GM13977 (cell line): ENCODE measurements around the gene VPS18.

ENCODE experiments used
- DNase-seq: peaks from one replicate; pipeline ENCODE4 v3.0.0; 2012; ENCODE audit warnings: low spot score
- CTCF ChIP-seq: IDR thresholded peaks from 2 replicates; pipeline ENCODE4 v1.5.1; 2012; ENCODE audit warnings: mild to moderate bottlenecking, control low read depth; ENCODE audit not compliant: insufficient read depth; ENCODE audit errors: extremely low read depth, missing control alignments
- in situ Hi-C: fragments of 300-500 bp; cut with MboI; formaldehyde crosslinking; loops from one replicate; pipeline ENCODE4 v1.12.0; 2022; ENCODE audit warnings: low sequenced_read_pairs, low pct_unique_long_range_greater_than_20kb, mixed read lengths, inconsistent platforms; ENCODE audit not compliant: unreplicated experiment

VPS18 gene

DNA sequence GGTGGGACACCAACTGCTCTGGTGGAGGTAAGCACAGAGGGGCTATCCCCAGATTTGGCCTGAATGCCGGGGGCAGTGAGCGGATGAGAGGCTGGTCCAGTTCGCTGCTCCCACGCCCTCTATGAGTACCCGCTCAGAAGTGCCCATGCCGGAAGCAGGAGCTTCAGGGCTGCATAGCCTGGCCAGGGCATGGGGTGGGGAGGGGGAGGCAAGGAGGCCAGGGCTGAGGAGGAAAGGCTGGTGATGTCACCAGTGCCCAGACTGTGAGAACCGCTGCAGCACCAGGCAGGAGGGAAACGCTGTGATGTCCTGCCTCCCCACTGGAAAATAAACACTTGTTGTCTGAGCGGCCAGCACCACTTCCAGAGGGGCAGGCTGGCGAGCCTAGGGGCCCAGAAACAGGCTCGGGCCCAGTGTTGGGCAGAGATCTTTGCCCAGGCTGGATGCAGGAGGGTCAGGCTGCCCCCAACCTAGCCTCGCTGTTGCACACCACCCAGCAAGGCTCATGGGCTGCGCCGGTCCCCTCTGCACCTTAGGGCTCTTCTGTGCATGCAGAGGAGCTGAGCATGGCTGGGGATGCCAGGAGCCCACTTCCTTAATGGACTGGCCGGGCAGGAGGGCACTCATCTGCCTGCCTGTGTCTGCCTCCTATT, 24.0 kb downstream of the VPS18 start:
- in situ Hi-C loops = no loop called here
- DNase-seq = no peak
- TF ChIP-seq CTCF = no peak

DNA sequence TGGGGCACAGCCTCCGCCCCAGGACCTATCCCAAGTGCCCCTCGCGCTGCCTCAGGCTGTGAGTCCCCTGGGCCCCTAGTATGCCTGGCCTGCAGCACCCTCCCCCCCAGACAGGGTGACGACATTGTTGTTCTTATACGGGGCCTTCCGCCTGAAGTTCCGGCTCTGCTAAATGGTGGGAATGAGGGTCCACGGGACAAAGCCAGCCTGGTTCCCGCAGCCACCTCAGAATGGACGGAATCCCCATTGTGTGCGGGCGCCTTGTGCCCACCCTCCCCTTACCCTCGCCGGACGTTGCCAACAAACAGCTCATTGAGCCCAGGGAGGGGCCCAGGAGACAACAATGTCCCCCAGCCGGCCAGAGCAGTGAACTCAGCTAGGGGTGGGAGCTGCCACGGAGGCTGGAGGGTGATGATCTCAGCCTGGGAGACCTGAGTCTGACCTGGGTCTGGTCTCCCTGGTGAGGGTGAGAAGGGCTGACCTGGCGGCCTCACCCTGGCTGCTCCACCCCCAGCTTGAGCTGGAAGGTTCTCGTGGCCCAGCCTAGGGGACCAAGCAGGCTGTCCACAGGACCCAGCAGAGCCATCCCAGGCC, 24.6 kb downstream of the VPS18 start:
- TF ChIP-seq CTCF = no peak
- in situ Hi-C loops = no loop called here
- DNase-seq = no peak

- in situ Hi-C loops = no loop called here
- DNase-seq = no peak
- TF ChIP-seq CTCF = no peak
Observed at GRCh38 chr15:40921949-40922607, 27.8 kb downstream of the VPS18 start.

- in situ Hi-C loops = no loop called here
- no peak for TF ChIP-seq CTCF
- DNase-seq = no peak
Observed at GRCh38 chr15:40922608-40923005, 28.4 kb downstream of the VPS18 start.

GRCh38 chr15:40923551-40923950, 29.3 kb downstream of the VPS18 start:
- TF ChIP-seq CTCF = no peak
- in situ Hi-C loops = no loop called here
- DNase-seq = no peak

- in situ Hi-C loops = no loop called here
- DNase-seq = no peak
- TF ChIP-seq CTCF = no peak
Observed at GRCh38 chr15:40925495-40925862, 31.2 kb downstream of the VPS18 start.
